Inferior parietal cortex (tissue), 1 donor: ENCODE data around the gene CEACAM20.
"Not testable (repeated sequence)": the region's sequence is repeated elsewhere in the genome, so short reads cannot be mapped to it uniquely, and the experiment has no call there.

Source experiments
- DNase-seq: peaks from one replicate; pipeline ENCODE4 v3.0.0-alpha.2; 2016; ENCODE audit errors: extremely low spot score

The CEACAM20 gene

DNA sequence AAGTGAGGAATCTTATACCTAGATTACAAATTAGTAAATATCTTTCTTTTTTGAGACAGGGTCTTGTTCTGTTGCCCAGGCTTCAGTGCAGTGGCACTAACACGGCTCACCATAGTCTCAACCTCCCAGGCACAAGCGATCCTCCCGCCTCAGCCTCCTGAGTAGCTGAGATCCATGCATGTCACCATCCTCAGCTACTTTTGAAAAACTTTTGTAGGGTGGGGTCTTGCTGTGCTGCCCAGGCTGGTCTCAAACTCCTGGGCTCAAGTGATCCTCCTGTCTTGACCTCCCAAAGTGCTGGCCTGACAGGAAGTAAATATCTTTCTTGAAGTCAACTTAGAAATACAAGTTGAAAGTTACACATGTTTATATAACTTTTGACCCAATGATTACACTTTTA, 20.0 kb upstream of the CEACAM20 start:
- no peak for DNase-seq

DNA sequence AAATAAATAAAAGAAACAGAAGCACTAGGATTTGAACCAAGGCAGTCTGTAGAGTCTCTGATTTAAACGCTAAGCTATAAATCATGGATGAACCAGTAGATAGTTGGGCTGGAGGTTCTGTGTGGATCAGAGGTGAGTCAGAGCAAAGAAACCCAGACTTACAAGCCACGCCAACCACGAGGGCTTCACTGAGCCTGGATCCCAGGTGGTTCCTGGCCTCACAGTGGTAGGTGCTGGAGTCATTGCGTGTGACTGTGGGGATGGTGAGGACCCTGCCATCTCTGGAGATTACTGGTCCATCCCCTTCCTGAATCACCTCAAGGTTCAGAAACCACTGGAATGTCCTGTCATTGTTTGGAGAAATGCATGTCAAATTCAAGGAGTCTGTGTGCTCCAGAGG, 19.3 kb upstream of the CEACAM20 start:
- DNase-seq: no peak

DNA sequence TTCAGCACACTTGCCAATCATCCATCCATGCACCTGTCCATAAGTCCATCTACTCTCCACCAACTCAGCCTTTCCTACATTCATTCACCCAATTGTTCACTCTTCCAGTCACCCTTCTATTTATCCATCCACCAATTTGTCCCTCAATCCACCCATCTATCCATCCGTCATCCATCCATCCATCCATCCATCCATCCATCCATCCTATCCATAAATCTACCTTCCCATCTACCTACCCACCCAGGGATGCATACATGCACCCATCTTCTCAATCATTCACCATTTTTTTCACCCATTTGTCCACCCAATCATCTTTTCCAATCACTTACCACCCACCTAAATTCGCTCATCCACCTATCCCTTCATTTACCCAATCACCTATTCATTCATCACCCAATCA, 14.6 kb upstream of the CEACAM20 start:
- DNase-seq: no peak

DNA sequence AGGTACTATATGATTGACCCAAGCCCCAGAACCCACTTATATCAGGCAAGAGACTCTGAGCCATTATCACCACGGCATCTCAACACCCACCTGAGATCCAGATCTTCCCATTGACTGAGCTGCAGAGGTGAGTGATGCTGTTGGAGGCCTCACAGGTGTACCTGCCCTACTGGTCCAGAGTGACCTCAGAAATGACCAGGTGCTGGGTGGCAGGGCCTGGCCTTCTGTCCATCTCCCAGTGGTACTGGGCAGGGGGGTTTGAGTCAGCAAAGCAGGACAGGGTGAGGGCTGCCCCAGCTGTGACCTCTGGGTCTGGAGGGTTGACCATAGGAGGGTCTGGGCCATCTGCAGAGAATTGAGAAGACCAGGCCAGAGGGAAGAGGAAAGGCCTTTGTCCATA, 13.2 kb upstream of the CEACAM20 start:
- no peak for DNase-seq

DNA sequence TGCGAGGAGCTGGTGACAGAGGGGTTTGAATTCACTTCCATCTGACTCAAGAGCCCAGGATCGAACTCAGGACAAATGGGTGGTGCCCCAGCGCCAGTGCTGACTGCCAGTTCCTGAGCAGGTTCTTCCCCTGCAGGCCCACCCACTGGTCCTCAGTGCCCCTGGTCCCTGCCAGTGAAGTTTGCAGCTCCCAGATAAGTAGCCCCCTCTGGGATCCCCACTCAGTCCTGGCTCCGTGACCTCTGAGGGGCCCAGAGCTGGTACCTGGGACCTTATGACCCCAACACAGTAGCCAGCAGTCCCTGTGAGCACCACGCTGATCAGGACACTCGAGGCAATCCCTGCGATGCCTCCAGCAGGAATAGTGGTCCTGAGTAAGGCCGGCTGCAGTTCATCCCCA, 11.3 kb upstream of the CEACAM20 start:
- no peak for DNase-seq

DNA sequence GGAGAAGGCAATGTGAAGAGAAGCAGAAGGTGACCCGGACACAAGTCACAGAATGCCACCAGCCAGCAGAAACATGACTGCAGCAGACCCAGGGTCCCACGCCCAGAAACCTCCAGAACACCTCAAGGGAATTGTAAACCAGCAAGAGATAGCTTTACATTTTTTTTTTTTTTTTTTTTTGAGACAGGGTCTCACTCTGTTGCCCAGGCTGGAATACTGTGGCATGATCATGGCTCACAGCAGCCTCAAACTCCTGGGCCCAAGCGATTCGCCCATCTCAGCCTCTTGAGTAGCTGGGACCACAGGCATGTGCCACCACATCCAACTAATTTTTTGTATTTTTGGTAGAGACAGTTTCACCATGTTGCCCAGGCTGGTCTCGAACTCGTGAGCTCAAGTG, 10.5 kb upstream of the CEACAM20 start:
- DNase-seq: no peak

DNA sequence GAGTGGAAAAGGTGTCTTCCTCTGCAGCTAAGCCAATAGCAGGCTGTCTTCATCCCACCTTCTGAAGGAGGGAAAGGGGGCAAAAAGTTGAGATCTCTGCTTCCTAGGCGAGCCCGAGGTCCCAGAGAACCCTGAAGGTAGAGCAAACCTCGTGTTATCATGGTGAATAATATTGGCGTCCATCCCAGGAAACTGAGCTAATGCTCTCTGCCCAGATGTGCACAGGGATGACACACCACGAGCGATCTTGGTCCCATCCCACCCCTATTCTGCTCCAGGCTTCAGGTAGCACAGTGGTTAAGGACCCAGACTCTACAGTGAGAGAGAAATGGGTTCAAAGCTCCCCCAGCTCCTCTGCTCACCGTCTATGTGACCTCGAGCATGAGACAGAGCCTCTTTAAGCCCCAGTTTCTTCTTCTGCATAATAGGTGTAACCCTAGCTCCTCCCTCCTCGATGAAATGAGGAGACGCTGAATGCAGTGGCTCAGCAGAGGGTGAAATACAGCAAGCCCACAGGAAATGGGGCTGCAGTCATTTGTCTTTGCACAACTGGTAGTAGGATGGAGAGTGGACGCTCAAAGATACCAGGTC, 9.9 kb upstream of the CEACAM20 start:
- no peak for DNase-seq

DNA sequence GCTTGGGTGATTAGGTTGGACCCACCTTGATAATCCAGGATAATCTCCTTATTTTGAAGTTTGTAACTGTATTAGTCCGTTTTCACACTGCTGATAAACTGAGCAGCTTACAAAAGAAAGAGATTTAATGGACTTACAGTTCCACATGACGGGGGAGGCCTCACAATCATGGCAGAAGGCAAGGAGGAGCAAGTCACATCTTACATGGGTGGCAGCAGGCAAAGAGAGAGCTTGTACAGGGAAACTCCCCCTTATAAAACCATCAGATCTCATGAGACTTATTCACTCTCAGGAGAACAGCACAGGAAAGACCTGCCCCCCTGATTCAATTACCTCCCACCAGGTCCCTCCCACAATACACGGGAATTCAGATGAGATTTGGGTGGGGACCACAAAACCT, 5.9 kb upstream of the CEACAM20 start:
- not testable (repeated sequence) for DNase-seq

DNA sequence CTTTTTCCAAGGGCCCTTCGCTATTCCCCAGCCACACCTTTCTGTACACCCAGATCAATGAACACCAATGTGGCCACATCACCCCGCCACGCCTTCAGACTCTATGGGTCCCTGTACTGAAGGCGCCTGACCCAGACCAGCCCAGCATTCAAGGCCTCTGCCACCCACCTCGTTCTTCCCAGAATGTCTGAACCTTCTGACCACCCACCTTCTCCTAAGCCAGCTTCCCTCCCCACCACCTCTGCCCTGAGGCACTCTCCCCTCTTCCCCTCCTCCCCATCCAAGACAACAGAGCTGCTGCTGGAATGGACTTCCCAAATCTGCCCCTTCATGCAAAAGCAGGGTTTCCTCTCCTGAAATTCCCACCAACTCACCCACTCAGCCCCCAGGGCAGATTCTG, 3.3 kb upstream of the CEACAM20 start:
- DNase-seq: no peak

DNA sequence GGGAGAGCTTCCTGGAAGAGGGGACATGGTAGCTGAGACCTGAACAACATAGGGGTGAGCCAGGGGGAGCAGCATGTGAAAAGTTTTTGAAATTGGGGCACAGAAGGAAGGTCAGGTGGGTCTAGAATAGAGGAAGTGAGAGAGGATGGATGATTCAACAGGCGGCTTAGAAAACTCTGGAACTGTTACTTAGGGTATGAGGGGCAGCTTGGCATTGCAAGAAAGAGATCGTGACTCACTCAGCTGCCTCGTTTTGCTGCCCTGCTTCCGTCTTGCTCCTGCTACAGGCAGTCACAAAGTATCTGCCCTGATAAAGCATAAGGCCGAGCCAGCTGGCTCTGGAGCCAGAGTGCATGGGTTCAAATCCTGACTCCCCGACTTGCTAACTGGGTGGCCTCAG, 1.3 kb upstream of the CEACAM20 start:
- DNase-seq: no peak

DNA sequence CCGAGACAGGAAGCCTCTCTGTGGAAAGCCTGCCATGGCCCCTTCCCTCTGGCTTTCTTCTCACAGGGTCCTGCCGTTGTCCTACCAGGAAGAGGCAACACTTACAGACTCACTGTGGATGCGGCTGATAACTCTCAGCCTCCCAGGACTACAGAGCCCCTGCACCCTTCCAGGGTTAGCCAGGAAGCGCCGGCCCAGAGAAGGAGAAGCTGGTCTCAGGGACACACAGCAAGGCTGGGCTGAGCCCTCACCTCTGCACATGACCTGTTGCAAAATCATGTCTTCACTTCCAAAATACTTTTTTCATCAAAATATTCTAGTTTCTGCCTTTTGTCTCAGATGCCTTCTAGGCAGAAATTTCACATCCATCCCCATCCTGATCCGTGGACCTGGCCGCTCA, 1.9 kb downstream of the CEACAM20 start:
- no peak for DNase-seq

DNA sequence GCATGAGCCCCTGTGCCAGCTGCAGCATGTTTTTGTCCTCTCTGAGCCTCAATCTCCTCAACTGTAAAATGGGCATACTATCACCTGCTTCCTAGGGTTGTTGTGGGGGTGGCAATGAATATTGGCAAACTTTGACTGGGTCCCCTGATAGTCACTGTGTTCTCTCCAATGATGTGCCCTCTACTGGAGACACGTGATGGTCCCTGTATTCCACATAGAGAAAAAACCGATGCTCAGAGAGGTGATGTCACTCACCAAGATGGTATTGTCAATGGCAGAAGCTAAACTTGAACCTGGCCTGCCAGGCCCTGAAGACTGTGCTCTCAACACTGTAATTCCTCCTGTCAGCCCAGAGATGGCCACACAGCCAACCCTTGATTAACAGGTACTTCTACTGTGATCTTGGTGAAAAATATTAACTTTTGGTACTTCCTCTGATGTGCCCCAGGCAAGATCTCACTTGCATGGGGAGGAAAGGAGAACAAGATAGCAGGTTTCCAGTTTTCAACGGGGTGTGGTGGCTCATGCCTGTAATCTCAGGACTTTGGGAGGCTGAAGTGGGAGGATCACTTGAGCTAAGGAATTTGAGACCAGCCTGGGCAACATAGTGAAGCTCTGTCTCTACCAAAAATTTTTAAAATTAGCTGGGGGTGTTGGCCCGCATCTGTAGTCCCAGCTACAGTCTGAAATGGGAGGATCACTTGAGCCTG, 3.6 kb downstream of the CEACAM20 start:
- no peak for DNase-seq

DNA sequence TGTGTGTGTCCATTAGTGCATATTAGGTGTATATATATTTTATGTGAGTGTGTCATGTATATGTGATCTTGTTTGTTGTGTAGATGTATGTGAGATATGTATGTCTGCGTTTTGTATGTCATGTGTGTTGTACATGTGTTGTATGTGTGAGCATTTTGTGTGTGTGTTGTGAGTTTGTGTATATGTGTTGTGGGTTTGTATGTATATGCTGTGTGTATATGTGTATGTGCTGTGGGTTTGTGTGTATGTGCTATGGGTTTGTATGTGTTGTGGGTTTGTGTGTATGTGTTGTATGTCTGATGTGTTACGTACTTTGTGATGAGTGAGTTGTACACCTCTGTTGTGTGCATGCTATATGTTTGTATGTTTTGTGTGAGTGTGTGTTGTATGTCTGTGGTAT, 8.1 kb downstream of the CEACAM20 start:
- DNase-seq: no peak

DNA sequence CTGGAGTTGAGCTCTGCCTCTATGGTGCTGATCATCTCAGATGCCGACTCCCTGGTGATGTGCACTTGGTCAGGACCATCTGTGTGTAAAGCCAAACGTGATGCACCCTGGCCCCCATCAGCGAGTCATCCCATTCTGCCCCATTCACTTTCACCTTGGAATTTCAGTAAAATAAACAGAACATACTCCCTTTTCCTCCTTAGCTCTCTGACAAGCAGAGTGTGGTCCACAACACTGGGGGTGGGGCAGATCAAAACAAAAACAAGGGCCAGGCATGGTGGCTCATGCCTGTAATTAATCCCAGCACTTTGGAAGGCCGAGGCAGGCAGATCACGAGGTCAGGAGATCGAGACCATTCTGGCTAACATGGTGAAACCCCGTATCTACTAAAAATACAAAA, 12.3 kb downstream of the CEACAM20 start:
- DNase-seq: no peak

DNA sequence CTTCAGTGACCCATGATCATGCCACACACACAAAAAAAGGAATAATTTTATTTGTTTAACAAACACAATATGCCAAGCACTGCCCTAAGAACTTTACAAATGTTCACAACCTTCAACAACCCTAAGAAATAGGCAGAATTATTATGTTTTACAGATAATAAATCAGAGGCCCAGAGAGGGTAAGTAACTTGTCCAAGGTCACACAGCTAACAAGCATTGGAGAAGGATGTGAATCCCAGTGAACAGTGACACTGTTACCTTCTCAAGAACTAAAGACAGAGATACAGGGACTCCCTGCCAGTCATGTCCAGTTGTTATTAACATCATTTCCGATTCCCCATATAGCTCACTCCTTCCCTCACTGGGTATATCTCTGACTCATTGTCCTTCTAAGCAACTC, 13.6 kb downstream of the CEACAM20 start:
- DNase-seq: no peak

DNA sequence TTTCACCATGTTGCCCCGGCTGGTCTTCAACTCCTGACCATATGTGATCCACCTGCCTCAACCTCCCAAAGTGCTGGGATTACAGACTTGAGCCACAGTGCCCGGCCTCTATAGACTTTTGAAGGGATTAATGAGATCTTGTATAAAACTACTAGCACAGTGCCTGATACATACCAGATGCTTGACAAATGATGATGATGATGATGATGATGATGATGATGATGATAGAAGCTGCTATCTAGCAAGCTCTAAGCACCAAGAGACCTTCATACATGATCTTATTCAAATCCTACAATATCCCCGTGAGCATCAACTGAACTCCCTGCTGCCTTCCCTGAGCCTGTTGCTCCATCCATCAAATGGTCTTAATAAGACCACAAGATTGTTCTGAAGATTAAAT, 14.4 kb downstream of the CEACAM20 start:
- no peak for DNase-seq

DNA sequence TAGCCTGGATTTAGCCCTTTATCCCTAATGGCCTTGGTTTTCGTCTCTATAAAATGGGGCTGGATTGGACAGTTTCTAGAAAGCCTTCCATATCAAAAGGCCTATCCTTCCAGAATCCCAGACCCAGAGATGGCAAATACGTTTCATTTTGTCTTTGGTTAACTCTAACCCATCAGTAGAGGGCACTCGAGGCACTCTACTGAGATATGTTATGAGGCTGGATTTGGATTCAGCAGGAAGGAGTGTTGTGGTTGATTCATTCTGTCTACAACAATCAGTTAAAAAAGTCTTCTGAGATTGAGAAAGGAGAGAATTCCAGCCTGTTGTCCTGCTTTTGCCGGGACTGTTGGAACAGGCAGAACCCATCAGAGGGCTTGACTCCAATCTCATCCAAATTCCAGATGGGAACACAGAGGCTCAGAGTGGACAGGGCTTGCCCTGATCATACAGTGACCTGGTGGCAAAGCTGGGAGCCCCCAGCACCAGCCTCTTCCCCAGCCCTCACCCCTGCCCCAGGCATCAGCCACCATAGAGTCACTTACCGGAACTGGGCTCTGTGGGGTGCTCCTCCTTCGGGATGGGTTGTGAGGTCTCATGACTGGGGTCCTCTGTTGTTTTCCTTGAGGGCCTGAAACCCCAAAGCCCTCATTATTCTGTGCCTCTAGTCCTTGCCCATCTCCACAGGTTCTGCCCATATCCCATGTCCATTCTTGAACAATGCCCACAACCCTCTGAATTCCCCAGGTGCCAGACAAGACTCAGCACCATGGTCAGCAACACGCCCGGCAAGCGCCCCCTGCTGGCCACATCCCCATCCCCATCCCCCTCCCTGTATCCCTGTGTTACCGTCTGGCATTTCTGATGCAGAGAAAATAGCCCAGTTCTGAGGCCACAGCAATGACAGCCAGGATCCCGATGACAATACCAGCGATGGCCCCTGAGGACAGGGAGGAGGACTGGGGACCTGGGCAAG, 16.9 kb downstream of the CEACAM20 start:
- DNase-seq: no peak

DNA sequence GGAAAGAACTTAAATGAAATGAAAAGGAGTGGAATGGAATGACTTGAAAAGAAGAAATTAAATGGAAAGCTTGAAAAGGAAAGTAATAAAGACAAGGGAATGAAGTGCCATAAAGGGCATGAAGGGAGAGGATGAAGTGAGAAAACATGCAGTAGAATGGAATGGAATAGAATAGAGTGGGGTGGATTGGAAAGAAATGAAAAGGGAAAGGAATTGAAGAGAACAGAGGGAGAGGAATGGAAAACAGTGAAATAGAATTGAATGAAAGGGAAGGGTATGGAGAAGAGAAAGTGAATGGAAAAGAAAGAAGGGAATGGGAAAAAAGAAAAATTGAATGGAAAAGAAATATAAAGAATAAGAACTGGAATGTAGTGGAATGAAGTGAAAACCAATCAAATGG, 20.0 kb downstream of the CEACAM20 start:
- DNase-seq: no peak

DNA sequence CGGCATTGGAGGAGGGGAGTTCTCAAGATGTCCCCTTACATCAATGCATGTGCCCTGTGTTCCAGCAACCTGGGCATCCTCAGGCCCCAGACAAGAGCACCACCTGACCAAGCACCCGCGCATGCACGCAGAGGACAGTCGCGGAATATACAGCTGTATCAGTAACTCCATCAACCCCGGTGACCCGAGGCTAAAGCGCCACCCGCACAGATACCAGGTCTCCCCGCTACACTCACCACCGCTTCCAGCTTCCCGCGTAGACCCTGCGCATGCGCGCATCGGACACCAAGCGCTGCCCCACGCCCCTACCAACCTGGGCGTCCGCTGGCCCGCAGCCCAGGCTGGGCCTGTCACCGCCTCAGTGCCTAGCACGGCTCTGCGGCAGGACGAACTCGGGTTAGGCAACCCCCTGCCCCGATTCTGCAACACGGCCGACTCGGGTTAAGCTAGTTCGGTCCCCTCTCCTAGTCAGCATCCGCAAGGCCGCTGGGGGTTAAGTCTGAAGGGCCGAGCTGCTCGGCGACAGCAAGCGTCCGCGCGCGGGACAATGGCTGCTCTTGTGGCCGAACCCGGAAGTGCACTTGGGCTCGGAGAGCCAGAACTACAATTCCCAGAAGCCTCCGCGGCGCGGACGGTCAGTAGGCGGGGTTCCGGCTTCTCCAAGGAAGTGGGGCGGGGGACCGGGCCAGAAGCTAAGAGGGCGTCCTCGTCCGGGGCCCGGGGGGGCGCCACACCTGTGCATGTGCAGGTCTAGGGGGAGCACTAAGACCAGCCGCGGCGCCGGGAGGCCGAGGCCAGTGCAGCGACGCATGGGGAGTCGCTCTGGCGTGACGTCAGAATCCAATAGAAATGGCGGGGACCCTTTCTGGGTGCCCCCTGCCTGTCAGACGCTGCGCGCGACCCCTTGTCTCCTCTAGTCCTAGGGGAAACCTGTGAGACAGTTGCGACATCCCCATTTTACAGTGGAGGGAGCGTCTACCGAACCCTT, 29.2 kb downstream of the CEACAM20 start, which contains the start of gene ZNF180:
ZNF180 (minus strand) TSS at position 561 of the 988 bp plus-strand sequence. CDS start 3,188 bp downstream, outside the sequence.
- DNase-seq: peak; percentile 97

DNA sequence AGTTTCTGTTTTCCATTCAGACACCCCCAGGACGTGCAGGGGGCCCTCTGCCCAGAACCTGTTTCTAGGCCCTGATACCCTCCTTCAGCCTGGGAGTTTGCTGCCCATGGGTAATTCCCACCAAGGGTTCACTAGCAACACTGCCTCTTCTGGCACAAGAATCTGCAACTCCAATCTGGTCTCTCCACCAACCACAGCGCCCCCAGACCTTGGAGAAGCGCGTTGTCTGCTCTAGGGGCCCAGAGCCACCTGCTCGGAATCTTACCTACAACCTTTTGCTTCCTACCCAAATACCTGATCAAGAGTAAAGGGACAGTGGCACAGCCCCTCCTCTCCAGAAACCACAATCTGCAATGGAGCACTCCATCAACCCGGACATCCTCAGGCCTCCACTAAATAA, 29.9 kb downstream of the CEACAM20 start:
- DNase-seq: no peak

DNA sequence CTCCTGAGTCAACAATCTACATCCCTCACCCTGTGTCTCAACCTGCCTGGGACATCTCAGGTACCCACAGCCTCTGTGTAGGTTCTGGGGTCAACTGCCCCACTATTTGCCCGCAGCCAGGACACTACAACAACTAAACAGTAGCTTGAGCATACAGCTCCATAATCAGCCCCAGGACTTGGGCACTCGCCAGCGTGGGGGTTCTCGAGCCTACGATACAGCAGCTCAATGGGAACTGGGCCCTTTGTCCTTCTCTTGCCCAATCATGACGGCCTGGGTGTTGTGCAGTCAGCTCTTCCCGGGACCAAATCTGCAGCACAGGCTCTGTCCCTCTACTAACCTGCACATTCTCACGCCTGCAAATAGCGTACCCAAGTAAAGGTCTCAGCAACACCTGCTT, 30.5 kb downstream of the CEACAM20 start:
- DNase-seq: no peak
